ENCODE measurements around the gene PCDHB14.
"Not testable (repeated sequence)": the region's sequence is repeated elsewhere in the genome, so short reads cannot be mapped to it uniquely, and the experiment has no call there.

DNA sequence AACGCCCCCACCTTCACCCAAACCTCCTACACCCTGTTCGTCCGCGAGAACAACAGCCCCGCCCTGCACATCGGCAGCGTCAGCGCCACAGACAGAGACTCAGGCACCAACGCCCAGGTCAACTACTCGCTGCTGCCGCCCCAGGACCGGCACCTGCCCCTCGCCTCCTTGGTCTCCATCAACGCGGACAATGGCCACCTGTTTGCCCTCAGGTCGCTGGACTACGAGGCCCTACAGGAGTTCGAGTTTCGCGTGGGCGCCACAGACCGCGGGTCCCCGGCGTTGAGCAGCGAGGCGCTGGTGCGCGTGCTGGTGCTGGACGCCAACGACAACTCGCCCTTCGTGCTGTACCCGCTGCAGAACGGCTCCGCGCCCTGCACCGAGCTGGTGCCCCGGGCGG lies 1.7 kb downstream of the PCDHB14 start:
- TF ChIP-seq, protein P1, sequence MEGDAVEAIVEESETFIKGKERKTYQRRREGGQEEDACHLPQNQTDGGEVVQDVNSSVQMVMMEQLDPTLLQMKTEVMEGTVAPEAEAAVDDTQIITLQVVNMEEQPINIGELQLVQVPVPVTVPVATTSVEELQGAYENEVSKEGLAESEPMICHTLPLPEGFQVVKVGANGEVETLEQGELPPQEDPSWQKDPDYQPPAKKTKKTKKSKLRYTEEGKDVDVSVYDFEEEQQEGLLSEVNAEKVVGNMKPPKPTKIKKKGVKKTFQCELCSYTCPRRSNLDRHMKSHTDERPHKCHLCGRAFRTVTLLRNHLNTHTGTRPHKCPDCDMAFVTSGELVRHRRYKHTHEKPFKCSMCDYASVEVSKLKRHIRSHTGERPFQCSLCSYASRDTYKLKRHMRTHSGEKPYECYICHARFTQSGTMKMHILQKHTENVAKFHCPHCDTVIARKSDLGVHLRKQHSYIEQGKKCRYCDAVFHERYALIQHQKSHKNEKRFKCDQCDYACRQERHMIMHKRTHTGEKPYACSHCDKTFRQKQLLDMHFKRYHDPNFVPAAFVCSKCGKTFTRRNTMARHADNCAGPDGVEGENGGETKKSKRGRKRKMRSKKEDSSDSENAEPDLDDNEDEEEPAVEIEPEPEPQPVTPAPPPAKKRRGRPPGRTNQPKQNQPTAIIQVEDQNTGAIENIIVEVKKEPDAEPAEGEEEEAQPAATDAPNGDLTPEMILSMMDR (IDR thresholded peaks at IDR 0.05): not testable (repeated sequence)
- not testable (repeated sequence) for TF ChIP-seq POLR2A (IDR thresholded peaks at IDR 0.05); POLR2AphosphoS5 (IDR thresholded peaks at IDR 0.05); EP300 (IDR thresholded peaks at IDR 0.05; ENCODE audit: low read depth)

Data from transverse colon (tissue), 4 donors.